Endometrial microvascular endothelial cells (primary cell): ENCODE measurements around the gene RSRC1. TPM values are rescaled to one million over a fixed set of nuclear protein-coding genes. Genes with fewer than 3 reads are reported as not detected.
"Not testable (repeated sequence)": the region's sequence is repeated elsewhere in the genome, so short reads cannot be mapped to it uniquely, and the experiment has no call there.

Experiments
- in situ Hi-C: cut with HindIII; loops from 2 replicates; pipeline ENCODE4 v1.10.0; 2017; ENCODE audit warnings: low sequenced_read_pairs, low pct_unique_long_range_greater_than_20kb; ENCODE audit errors: inconsistent ontology term
- total RNA-seq: library from RNA; depleted of rRNA; stranded (reverse); fragments of >200 nt; gene quantifications from one replicate; pipeline ENCODE4 v1.2.3, GENCODE V29; 2015; ENCODE audit errors: inconsistent ontology term

The RSRC1 gene
- total RNA-seq, 1 donor from 2014 or later, result 16.4 TPM

- in situ Hi-C loops, result no loop called here
These were observed 163.8 kb downstream of the RSRC1 start for GRCh38 chr3:158273656-158274055.

GRCh38 chr3:158278187-158278586 is 168.3 kb downstream of the RSRC1 start:
- in situ Hi-C loops, result no loop called here

GRCh38 chr3:158279609-158280008 is 169.7 kb downstream of the RSRC1 start:
- in situ Hi-C loops, result no loop called here

GRCh38 chr3:158295771-158296170 is 185.9 kb downstream of the RSRC1 start:
- in situ Hi-C loops, result no loop called here

GRCh38 chr3:158297940-158298339 is 188.1 kb downstream of the RSRC1 start:
- in situ Hi-C loops, result no loop called here

- in situ Hi-C loops, result no loop called here
These were observed 198.5 kb downstream of the RSRC1 start for GRCh38 chr3:158308236-158308928.

- in situ Hi-C loops, result no loop called here
These were observed 202.8 kb downstream of the RSRC1 start for GRCh38 chr3:158312560-158313141.

- in situ Hi-C loops, result no loop called here
These were observed 203.5 kb downstream of the RSRC1 start for GRCh38 chr3:158313338-158313927.

- in situ Hi-C loops, result no loop called here
These were observed 204.8 kb downstream of the RSRC1 start for GRCh38 chr3:158314426-158315357.

- in situ Hi-C loops, result not testable (repeated sequence)
These were observed 220.0 kb downstream of the RSRC1 start for GRCh38 chr3:158329696-158330441.

GRCh38 chr3:158330870-158331269 is 221.0 kb downstream of the RSRC1 start:
- in situ Hi-C loops, result no loop called here

- in situ Hi-C loops, result no loop called here
These were observed 223.8 kb downstream of the RSRC1 start for GRCh38 chr3:158333736-158334135.

- in situ Hi-C loops, result no loop called here
These were observed 227.2 kb downstream of the RSRC1 start for GRCh38 chr3:158337110-158337509.

GRCh38 chr3:158339638-158340037 is 229.7 kb downstream of the RSRC1 start:
- in situ Hi-C loops, result no loop called here

GRCh38 chr3:158340951-158341350 is 231.1 kb downstream of the RSRC1 start:
- in situ Hi-C loops, result not testable (repeated sequence)

GRCh38 chr3:158347966-158348365 is 238.1 kb downstream of the RSRC1 start:
- in situ Hi-C loops, result no loop called here

GRCh38 chr3:158350971-158351370 is 241.1 kb downstream of the RSRC1 start:
- in situ Hi-C loops, result no loop called here

GRCh38 chr3:158352551-158352950 is 242.7 kb downstream of the RSRC1 start:
- in situ Hi-C loops, result no loop called here

- in situ Hi-C loops, result no loop called here
These were observed 244.8 kb downstream of the RSRC1 start for GRCh38 chr3:158354713-158355112.
